Measurements from ENCODE around the gene CBFA2T3.
"Not testable (repeated sequence)": the region's sequence is repeated elsewhere in the genome, so short reads cannot be mapped to it uniquely, and the experiment has no call there.

GRCh38 chr16:89016561-89016960 lies 39.6 kb upstream of the CBFA2T3 start:
- not testable (repeated sequence) for TF ChIP-seq CTCF (IDR thresholded peaks at IDR 0.05); ZFX (IDR thresholded peaks at IDR 0.05; ENCODE audit: borderline replicate concordance)

All from 22Rv1 (cell line).